Activated CD4-positive, alpha-beta T cell treated with anti-CD3 and anti-CD28 coated beads, Interleukin-2, amount 10 ng/mL, durations not matched to agents 7 days and 5 days (primary cell): ENCODE measurements around the gene PLCG2. TPM values are rescaled to one million over a fixed set of nuclear protein-coding genes. Genes with fewer than 3 reads are reported as not detected.

ENCODE experiments used
- CTCF ChIA-PET: fragments of 350-600 bp; sonication (Branson Sonifier 250); formaldehyde crosslinking; loops from one replicate; lab custom pipeline; 2021; ENCODE audit warnings: antibody characterized with exemption; lab: Charles Lee
- POLR2A ChIA-PET: fragments of 350-600 bp; sonication (Branson Sonifier 250); formaldehyde crosslinking; loops from one replicate; lab custom pipeline; 2021; ENCODE audit warnings: antibody characterized with exemption; lab: Charles Lee
- DNase-seq: peaks from one replicate; pipeline ENCODE4 v3.0.0-alpha.2; 2020
- H3K27ac Mint-ChIP-seq: one replicate; pipeline ENCODE4 v1.8.0; 2021; ENCODE audit warnings: mild to moderate bottlenecking, moderate library complexity, mixed read lengths
- H3K27me3 Mint-ChIP-seq: one replicate; pipeline ENCODE4 v1.8.0; 2021; ENCODE audit warnings: mixed read lengths
- H3K36me3 Mint-ChIP-seq: one replicate; pipeline ENCODE4 v1.8.0; 2021; ENCODE audit warnings: low read depth, mixed read lengths
- H3K4me1 Mint-ChIP-seq: one replicate; pipeline ENCODE4 v1.8.0; 2021; ENCODE audit warnings: mixed read lengths
- H3K4me3 Mint-ChIP-seq: one replicate; pipeline ENCODE4 v1.8.0; 2021; ENCODE audit warnings: mild to moderate bottlenecking, moderate library complexity, mixed read lengths
- H3K9me3 Mint-ChIP-seq: one replicate; pipeline ENCODE4 v1.8.0; 2021; ENCODE audit warnings: mixed read lengths
- total RNA-seq, 2 experiments: library from RNA; stranded (reverse); gene quantifications; one replicate each; pipeline ENCODE4 v1.2.3, GENCODE V29; 2021

Gene PLCG2
- total RNA-seq, 2 experiments from 2014 or later, result 2.6 to 3.1 TPM

GRCh38 chr16:81784072-81784795 is 5.1 kb downstream of the PLCG2 start:
- no peak for DNase-seq
- Mint-ChIP-seq H3K36me3 (no peaks in the 10 kb centered on the region), H3K27me3 (peaks cover 27% of the 10 kb centered on the region), H3K4me1 (peaks cover 5% of the 10 kb centered on the region), H3K27ac (no peak overlapping the region), H3K4me3 (no peak overlapping the region), H3K9me3 (no peaks in the 10 kb centered on the region)
- CTCF ChIA-PET, result interaction anchor here (0.6 to 1.2 kb wide), 2 partner anchors 61 to 102 kb away, joined by 3 read pairs; no protein-coding TSS in a partner anchor
- POLR2A ChIA-PET, result no interaction called here

GRCh38 chr16:81785138-81785924 is 6.2 kb downstream of the PLCG2 start:
- no peak for DNase-seq
- POLR2A ChIA-PET, result no interaction called here
- CTCF ChIA-PET, result interaction anchor here (1.2 kb wide), 1 partner anchor 60 kb away, joined by 3 read pairs; no protein-coding TSS in a partner anchor
- Mint-ChIP-seq H3K27ac (no peak overlapping the region), H3K36me3 (no peaks in the 10 kb centered on the region), H3K27me3 (peaks cover 19% of the 10 kb centered on the region), H3K4me3 (no peak overlapping the region), H3K9me3 (no peaks in the 10 kb centered on the region), H3K4me1 (no peaks in the 10 kb centered on the region)

GRCh38 chr16:81786321-81786720 is 7.2 kb downstream of the PLCG2 start:
- no peak overlapping the region for H3K4me3 Mint-ChIP-seq
- ChIA-PET CTCF (no interaction called here), POLR2A (no interaction called here)
- H3K4me1 Mint-ChIP-seq, result no peaks in the 10 kb centered on the region
- no peaks in the 10 kb centered on the region for H3K9me3 Mint-ChIP-seq
- H3K36me3 Mint-ChIP-seq, result no peaks in the 10 kb centered on the region
- H3K27ac Mint-ChIP-seq, result no peak overlapping the region
- H3K27me3 Mint-ChIP-seq, result peaks cover 9% of the 10 kb centered on the region
- DNase-seq, result no peak

- Mint-ChIP-seq H3K9me3 (no peaks in the 10 kb centered on the region), H3K36me3 (no peaks in the 10 kb centered on the region), H3K4me3 (no peak overlapping the region), H3K27me3 (peaks cover 5% of the 10 kb centered on the region), H3K27ac (no peak overlapping the region), H3K4me1 (no peaks in the 10 kb centered on the region)
- POLR2A ChIA-PET, result interaction anchor here (0.6 kb wide), 1 partner anchor 74 kb away, joined by 9 read pairs; no protein-coding TSS in a partner anchor
- CTCF ChIA-PET, result no interaction called here
- DNase-seq, result no peak
These were observed 7.8 kb downstream of the PLCG2 start for GRCh38 chr16:81786868-81787267.

GRCh38 chr16:81787659-81788058 is 8.6 kb downstream of the PLCG2 start:
- CTCF ChIA-PET, result no interaction called here
- no peak for DNase-seq
- Mint-ChIP-seq H3K27ac (no peak overlapping the region), H3K4me3 (no peak overlapping the region), H3K9me3 (no peaks in the 10 kb centered on the region), H3K4me1 (no peaks in the 10 kb centered on the region), H3K36me3 (no peaks in the 10 kb centered on the region), H3K27me3 (peaks cover 5% of the 10 kb centered on the region)
- POLR2A ChIA-PET, result no interaction called here

GRCh38 chr16:81790277-81790676 is 11.2 kb downstream of the PLCG2 start:
- ChIA-PET POLR2A (no interaction called here), CTCF (interaction anchor here (1.4 kb wide), 1 partner anchor 10 kb away, joined by 6 read pairs; the partner anchor contains the start of gene PLCG2)
- Mint-ChIP-seq H3K4me1 (no peaks in the 10 kb centered on the region), H3K36me3 (no peaks in the 10 kb centered on the region), H3K4me3 (no peak overlapping the region), H3K27ac (no peak overlapping the region), H3K9me3 (no peaks in the 10 kb centered on the region), H3K27me3 (no peaks in the 10 kb centered on the region)
- DNase-seq, result no peak

GRCh38 chr16:81790830-81791435 is 11.8 kb downstream of the PLCG2 start:
- H3K27me3 Mint-ChIP-seq, result no peaks in the 10 kb centered on the region
- H3K27ac Mint-ChIP-seq, result no peak overlapping the region
- no peaks in the 10 kb centered on the region for H3K36me3 Mint-ChIP-seq
- ChIA-PET POLR2A (no interaction called here), CTCF (interaction anchor here (0.9 to 1.5 kb wide), 3 partner anchors 9 to 69 kb away, joined by 3 to 6 read pairs (median 6); partner anchors contain the start of gene PLCG2)
- H3K4me1 Mint-ChIP-seq, result no peaks in the 10 kb centered on the region
- no peak for DNase-seq
- H3K4me3 Mint-ChIP-seq, result no peak overlapping the region
- no peaks in the 10 kb centered on the region for H3K9me3 Mint-ChIP-seq

- Mint-ChIP-seq H3K9me3 (no peaks in the 10 kb centered on the region), H3K4me3 (no peak overlapping the region), H3K27ac (no peak overlapping the region), H3K36me3 (no peaks in the 10 kb centered on the region), H3K4me1 (peaks cover 16% of the 10 kb centered on the region), H3K27me3 (no peaks in the 10 kb centered on the region)
- ChIA-PET CTCF (interaction anchor here (1.1 kb wide), 1 partner anchor 13 kb away, joined by 4 read pairs; the partner anchor contains the start of gene PLCG2), POLR2A (no interaction called here)
- DNase-seq, result no peak
These were observed 13.7 kb downstream of the PLCG2 start for GRCh38 chr16:81792828-81793227.

- Mint-ChIP-seq H3K27ac (no peak overlapping the region), H3K4me1 (peaks cover 30% of the 10 kb centered on the region), H3K27me3 (no peaks in the 10 kb centered on the region), H3K4me3 (no peak overlapping the region), H3K9me3 (no peaks in the 10 kb centered on the region), H3K36me3 (no peaks in the 10 kb centered on the region)
- ChIA-PET CTCF (interaction anchor here (1.1 kb wide), 1 partner anchor 10 kb away, joined by 3 read pairs; no protein-coding TSS in a partner anchor), POLR2A (no interaction called here)
- no peak for DNase-seq
These were observed 16.1 kb downstream of the PLCG2 start for GRCh38 chr16:81795193-81795592.

GRCh38 chr16:81796035-81796434 is 16.9 kb downstream of the PLCG2 start:
- POLR2A ChIA-PET, result no interaction called here
- Mint-ChIP-seq H3K36me3 (no peaks in the 10 kb centered on the region), H3K4me1 (peaks cover 30% of the 10 kb centered on the region), H3K27ac (no peak overlapping the region), H3K27me3 (no peaks in the 10 kb centered on the region), H3K9me3 (no peaks in the 10 kb centered on the region), H3K4me3 (no peak overlapping the region)
- CTCF ChIA-PET, result interaction anchor here (0.9 to 1.1 kb wide), 2 partner anchors 9 to 23 kb away, joined by 3 read pairs; no protein-coding TSS in a partner anchor
- DNase-seq, result no peak

- Mint-ChIP-seq H3K36me3 (no peaks in the 10 kb centered on the region), H3K27ac (no peak overlapping the region), H3K4me1 (peaks cover 30% of the 10 kb centered on the region), H3K27me3 (no peaks in the 10 kb centered on the region), H3K9me3 (no peaks in the 10 kb centered on the region), H3K4me3 (no peak overlapping the region)
- POLR2A ChIA-PET, result no interaction called here
- CTCF ChIA-PET, result interaction anchor here (0.9 kb wide), 1 partner anchor 22 kb away, joined by 3 read pairs; no protein-coding TSS in a partner anchor
- DNase-seq, result no peak
These were observed 17.7 kb downstream of the PLCG2 start for GRCh38 chr16:81796583-81797346.

GRCh38 chr16:81797443-81797842 is 18.4 kb downstream of the PLCG2 start:
- POLR2A ChIA-PET, result no interaction called here
- Mint-ChIP-seq H3K9me3 (no peaks in the 10 kb centered on the region), H3K4me1 (peaks cover 30% of the 10 kb centered on the region), H3K4me3 (no peak overlapping the region), H3K27me3 (no peaks in the 10 kb centered on the region), H3K36me3 (no peaks in the 10 kb centered on the region), H3K27ac (peak overlapping the region; percentile 56)
- no peak for DNase-seq
- CTCF ChIA-PET, result no interaction called here
